Measurements from ENCODE around the gene GRPR. TPM values are rescaled to one million over a fixed set of nuclear protein-coding genes. Genes with fewer than 3 reads are reported as not detected.

GRPR gene
- polyA plus RNA-seq, 1 of the 3 experiments (the other 2 are of a cell fraction) = 1.2 TPM

DNA sequence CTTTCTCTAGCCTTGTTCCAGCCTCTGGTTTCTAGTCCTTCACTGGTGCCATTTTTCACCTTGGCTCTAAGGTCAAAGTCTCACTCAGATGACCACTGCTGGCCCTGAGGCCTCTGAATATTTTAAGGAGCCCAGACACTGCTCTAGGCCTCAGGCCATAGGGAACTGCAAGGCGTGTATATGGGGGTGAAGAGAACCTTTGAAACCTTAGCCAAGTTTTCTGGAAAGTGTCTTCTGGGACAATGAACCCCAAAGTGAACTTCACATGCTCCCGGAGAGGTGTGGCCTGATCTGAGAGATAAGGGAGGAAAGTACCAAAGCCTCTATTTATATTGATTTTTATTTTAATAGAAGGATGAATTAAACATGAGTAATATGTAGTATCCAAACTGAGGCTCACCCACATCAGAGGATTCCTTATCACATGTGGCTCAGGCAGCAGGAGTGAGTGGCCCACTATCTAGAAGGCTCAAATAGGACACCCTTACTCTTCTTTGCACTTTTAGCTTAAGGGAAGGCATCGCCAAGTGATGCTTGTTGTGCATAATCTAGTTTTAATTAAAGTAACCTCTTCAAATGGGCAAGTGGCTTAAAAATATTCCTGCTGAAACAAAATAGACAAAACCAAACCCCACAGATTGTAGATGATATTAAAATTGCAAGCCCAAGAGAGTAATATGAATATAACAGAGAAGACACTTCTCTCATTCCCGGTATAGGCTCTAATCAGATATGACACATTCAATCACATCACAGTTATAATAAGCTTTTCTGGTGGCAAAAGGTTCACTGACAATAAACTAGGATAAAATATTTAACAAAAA, 18.3 kb downstream of the GRPR start:
- POLR2A ChIA-PET = no interaction called here
- Histone ChIP-seq H3K4me1 (ENCODE audit: control insufficient read depth in 1 of 2, insufficient read depth in 2 of 2, low read depth in 1 of 2, low read length in 1 of 2) (no peaks in the 10 kb centered on the region), H3K9me2 (no peaks in the 10 kb centered on the region), H3K9me3 (no peaks in the 10 kb centered on the region), H3K36me3 (replicated peaks in 1 of 2; ENCODE audit: control insufficient read depth in 1 of 2, insufficient read depth in 2 of 2, low read length in 1 of 2) (peaks cover 0 to 1% of the 10 kb centered on the region in 2 experiments), H3K27ac (ENCODE audit: low read depth in 2 of 2, low read length in 1 of 2) (no peak overlapping the region), H3K9ac (no peak overlapping the region), H3F3A (replicated peaks; ENCODE audit: insufficient read depth) (no peaks in the 10 kb centered on the region), H2AFZ (ENCODE audit: low read depth) (no peak overlapping the region), H3K27me3 (ENCODE audit: insufficient read depth) (no peaks in the 10 kb centered on the region), H4K20me1 (ENCODE audit: insufficient read depth) (no peaks in the 10 kb centered on the region), H3K4me2 (no peak overlapping the region), H3K4me3 (ENCODE audit: low read depth in 2 of 2, low read length in 1 of 2) (no peak overlapping the region), H3K79me2 (ENCODE audit: insufficient read depth) (no peaks in the 10 kb centered on the region)
- 69% methylated on average over 4 of the region's 4 CpGs for WGBS (ENCODE audit: low lambda C conversion rate)
- DNase-seq = no peak
- TF ChIP-seq ELF1 (IDR thresholded peaks at IDR 0.05) (no peak), RCOR1 (IDR thresholded peaks at IDR 0.05; ENCODE audit: low read length) (no peak), FOXM1 (IDR thresholded peaks at IDR 0.05; ENCODE audit: low read depth) (no peak)
- TF ChIP-seq, protein P1, sequence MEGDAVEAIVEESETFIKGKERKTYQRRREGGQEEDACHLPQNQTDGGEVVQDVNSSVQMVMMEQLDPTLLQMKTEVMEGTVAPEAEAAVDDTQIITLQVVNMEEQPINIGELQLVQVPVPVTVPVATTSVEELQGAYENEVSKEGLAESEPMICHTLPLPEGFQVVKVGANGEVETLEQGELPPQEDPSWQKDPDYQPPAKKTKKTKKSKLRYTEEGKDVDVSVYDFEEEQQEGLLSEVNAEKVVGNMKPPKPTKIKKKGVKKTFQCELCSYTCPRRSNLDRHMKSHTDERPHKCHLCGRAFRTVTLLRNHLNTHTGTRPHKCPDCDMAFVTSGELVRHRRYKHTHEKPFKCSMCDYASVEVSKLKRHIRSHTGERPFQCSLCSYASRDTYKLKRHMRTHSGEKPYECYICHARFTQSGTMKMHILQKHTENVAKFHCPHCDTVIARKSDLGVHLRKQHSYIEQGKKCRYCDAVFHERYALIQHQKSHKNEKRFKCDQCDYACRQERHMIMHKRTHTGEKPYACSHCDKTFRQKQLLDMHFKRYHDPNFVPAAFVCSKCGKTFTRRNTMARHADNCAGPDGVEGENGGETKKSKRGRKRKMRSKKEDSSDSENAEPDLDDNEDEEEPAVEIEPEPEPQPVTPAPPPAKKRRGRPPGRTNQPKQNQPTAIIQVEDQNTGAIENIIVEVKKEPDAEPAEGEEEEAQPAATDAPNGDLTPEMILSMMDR (IDR thresholded peaks at IDR 0.05) = no peak
- CTCF ChIA-PET = no interaction called here

DNA sequence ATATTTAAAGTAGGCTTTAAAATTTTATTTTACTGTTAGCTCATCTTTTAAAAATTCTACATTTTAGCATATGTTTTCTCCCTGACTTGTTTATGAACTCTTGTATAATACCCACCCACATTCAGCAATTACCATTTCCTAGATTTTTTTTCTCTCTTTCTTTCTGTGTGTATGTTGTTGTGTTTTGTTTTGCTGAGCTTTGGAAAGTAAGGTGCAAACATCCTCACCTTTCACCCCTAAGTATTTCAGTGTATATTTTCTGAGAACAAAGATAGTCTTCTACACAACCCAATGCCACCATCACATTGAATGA, 18.8 kb downstream of the GRPR start:
- Histone ChIP-seq H3K4me1 (ENCODE audit: control insufficient read depth in 1 of 2, insufficient read depth in 2 of 2, low read depth in 1 of 2, low read length in 1 of 2) (no peaks in the 10 kb centered on the region), H3K4me2 (no peak overlapping the region), H3K9me2 (no peaks in the 10 kb centered on the region), H2AFZ (ENCODE audit: low read depth) (no peak overlapping the region), H3K27ac (ENCODE audit: low read depth in 2 of 2, low read length in 1 of 2) (no peak overlapping the region), H3K4me3 (ENCODE audit: low read depth in 2 of 2, low read length in 1 of 2) (no peak overlapping the region), H4K20me1 (ENCODE audit: insufficient read depth) (no peaks in the 10 kb centered on the region), H3K9me3 (no peaks in the 10 kb centered on the region), H3K27me3 (ENCODE audit: insufficient read depth) (no peaks in the 10 kb centered on the region), H3K9ac (no peak overlapping the region), H3F3A (replicated peaks; ENCODE audit: insufficient read depth) (no peaks in the 10 kb centered on the region), H3K36me3 (replicated peaks in 1 of 2; ENCODE audit: control insufficient read depth in 1 of 2, insufficient read depth in 2 of 2, low read length in 1 of 2) (peaks cover 0 to 3% of the 10 kb centered on the region in 2 experiments), H3K79me2 (ENCODE audit: insufficient read depth) (no peaks in the 10 kb centered on the region)
- ChIA-PET CTCF (no interaction called here), POLR2A (no interaction called here)
- no peak for TF ChIP-seq MXI1 (IDR thresholded peaks at IDR 0.05; ENCODE audit: low read depth, low read length)
- TF ChIP-seq RCOR1 (IDR thresholded peaks at IDR 0.05; ENCODE audit: low read length) = no peak
- no peak for DNase-seq

DNA sequence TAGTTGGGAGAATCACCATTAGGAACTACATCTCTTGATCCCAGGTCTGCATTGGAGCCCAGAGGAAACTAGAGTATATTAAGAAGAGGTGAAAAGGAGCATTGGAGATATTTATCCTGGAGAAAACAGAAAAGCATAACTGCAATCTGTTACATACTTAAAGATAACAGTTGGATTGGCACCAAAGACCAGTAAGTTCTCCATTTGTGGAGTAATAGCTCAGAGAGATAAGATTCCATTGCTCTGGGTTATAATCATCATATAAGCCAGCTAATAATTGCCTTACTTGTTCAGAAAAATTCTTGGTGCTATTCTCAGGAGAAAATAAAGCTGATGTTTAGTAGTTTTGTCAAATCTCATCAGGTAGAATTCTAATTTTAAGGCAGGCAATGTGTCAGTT, 20.6 kb downstream of the GRPR start:
- CTCF ChIA-PET = interaction anchor here (1.0 to 1.8 kb wide), 3 partner anchors 10 to 21 kb away, joined by 3 to 6 read pairs (median 3); no protein-coding TSS in a partner anchor
- POLR2A ChIA-PET = no interaction called here
- no peaks in the 10 kb centered on the region for H4K20me1 ChIP-seq (ENCODE audit: insufficient read depth)
- no peak overlapping the region for H2AFZ ChIP-seq (ENCODE audit: low read depth)
- no peak for DNase-seq
- H3K4me3 ChIP-seq (ENCODE audit: low read depth in 2 of 2, low read length in 1 of 2) = no peak overlapping the region
- no peaks in the 10 kb centered on the region for H3K79me2 ChIP-seq (ENCODE audit: insufficient read depth)
- H3K27me3 ChIP-seq (ENCODE audit: insufficient read depth) = no peaks in the 10 kb centered on the region
- TF ChIP-seq NFIC (IDR thresholded peaks at IDR 0.05; ENCODE audit: borderline replicate concordance) (no peak), FOXJ3 (CRISPR knock-in tag; IDR thresholded peaks at IDR 0.05) (no peak), RFX5 (IDR thresholded peaks at IDR 0.05; ENCODE audit: low read length) (no peak), TEAD4 (IDR thresholded peaks at IDR 0.05; ENCODE audit: borderline replicate concordance, insufficient read depth) (no peak), POLR2AphosphoS5 (IDR thresholded peaks at IDR 0.05; ENCODE audit: low read depth, low read length) (no peak), EP300 (IDR thresholded peaks at IDR 0.05; ENCODE audit: borderline replicate concordance in 1 of 2, low read depth in 1 of 2, low read length in 1 of 2) (no peak), MXI1 (IDR thresholded peaks at IDR 0.05; ENCODE audit: low read depth, low read length) (no peak)
- TF ChIP-seq, protein P2, sequence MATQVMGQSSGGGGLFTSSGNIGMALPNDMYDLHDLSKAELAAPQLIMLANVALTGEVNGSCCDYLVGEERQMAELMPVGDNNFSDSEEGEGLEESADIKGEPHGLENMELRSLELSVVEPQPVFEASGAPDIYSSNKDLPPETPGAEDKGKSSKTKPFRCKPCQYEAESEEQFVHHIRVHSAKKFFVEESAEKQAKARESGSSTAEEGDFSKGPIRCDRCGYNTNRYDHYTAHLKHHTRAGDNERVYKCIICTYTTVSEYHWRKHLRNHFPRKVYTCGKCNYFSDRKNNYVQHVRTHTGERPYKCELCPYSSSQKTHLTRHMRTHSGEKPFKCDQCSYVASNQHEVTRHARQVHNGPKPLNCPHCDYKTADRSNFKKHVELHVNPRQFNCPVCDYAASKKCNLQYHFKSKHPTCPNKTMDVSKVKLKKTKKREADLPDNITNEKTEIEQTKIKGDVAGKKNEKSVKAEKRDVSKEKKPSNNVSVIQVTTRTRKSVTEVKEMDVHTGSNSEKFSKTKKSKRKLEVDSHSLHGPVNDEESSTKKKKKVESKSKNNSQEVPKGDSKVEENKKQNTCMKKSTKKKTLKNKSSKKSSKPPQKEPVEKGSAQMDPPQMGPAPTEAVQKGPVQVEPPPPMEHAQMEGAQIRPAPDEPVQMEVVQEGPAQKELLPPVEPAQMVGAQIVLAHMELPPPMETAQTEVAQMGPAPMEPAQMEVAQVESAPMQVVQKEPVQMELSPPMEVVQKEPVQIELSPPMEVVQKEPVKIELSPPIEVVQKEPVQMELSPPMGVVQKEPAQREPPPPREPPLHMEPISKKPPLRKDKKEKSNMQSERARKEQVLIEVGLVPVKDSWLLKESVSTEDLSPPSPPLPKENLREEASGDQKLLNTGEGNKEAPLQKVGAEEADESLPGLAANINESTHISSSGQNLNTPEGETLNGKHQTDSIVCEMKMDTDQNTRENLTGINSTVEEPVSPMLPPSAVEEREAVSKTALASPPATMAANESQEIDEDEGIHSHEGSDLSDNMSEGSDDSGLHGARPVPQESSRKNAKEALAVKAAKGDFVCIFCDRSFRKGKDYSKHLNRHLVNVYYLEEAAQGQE (IDR thresholded peaks at IDR 0.05; ENCODE audit: low read depth, low read length) = no peak
- H3F3A ChIP-seq (replicated peaks; ENCODE audit: insufficient read depth) = no peaks in the 10 kb centered on the region
- no peak overlapping the region for H3K9ac ChIP-seq
- no peak overlapping the region for H3K27ac ChIP-seq (ENCODE audit: low read depth in 2 of 2, low read length in 1 of 2)
- peaks cover 0 to 3% of the 10 kb centered on the region in 2 experiments for H3K36me3 ChIP-seq (replicated peaks in 1 of 2; ENCODE audit: control insufficient read depth in 1 of 2, insufficient read depth in 2 of 2, low read length in 1 of 2)
- no peaks in the 10 kb centered on the region for H3K9me2 ChIP-seq
- H3K4me1 ChIP-seq (ENCODE audit: control insufficient read depth in 1 of 2, insufficient read depth in 2 of 2, low read depth in 1 of 2, low read length in 1 of 2) = no peaks in the 10 kb centered on the region
- H3K4me2 ChIP-seq = no peak overlapping the region
- no peaks in the 10 kb centered on the region for H3K9me3 ChIP-seq
